GM18951 (cell line): Measurements from ENCODE around the gene AGAP9.
"Not testable (repeated sequence)": the region's sequence is repeated elsewhere in the genome, so short reads cannot be mapped to it uniquely, and the experiment has no call there.

Experiments used
- POLR2A ChIP-seq: IDR thresholded peaks from 4 replicates; pipeline ENCODE4 v1.6.1; 2011; ENCODE audit warnings: mild to moderate bottlenecking; ENCODE audit not compliant: insufficient read length, insufficient read depth; ENCODE audit errors: extremely low read depth
- in situ Hi-C: fragments of 300-500 bp; cut with MboI; formaldehyde crosslinking; loops from one replicate; pipeline ENCODE4 v1.12.0; 2022; ENCODE audit warnings: low sequenced_read_pairs, mixed read lengths, inconsistent platforms; ENCODE audit not compliant: unreplicated experiment

The AGAP9 gene

GRCh38 chr10:47461261-47461687 lies 62.2 kb downstream of the AGAP9 start:
- in situ Hi-C loops = loop anchor here (10.0 kb wide), 1 partner anchor 1066 kb away; no protein-coding TSS in a partner anchor

GRCh38 chr10:47458466-47459154 lies 64.8 kb downstream of the AGAP9 start:
- in situ Hi-C loops = no loop called here
- TF ChIP-seq POLR2A = no peak

GRCh38 chr10:47457826-47458225 lies 65.6 kb downstream of the AGAP9 start:
- TF ChIP-seq POLR2A = no peak
- in situ Hi-C loops = no loop called here

GRCh38 chr10:47457528-47457820 lies 66.0 kb downstream of the AGAP9 start:
- in situ Hi-C loops = no loop called here
- TF ChIP-seq POLR2A = no peak

GRCh38 chr10:47456794-47457527 lies 66.5 kb downstream of the AGAP9 start:
- in situ Hi-C loops = no loop called here
- no peak for TF ChIP-seq POLR2A

- TF ChIP-seq POLR2A = no peak
- in situ Hi-C loops = no loop called here
Measured at GRCh38 chr10:47456079-47456785, 67.2 kb downstream of the AGAP9 start.

GRCh38 chr10:47455350-47456078 lies 67.9 kb downstream of the AGAP9 start:
- in situ Hi-C loops = not testable (repeated sequence)

- in situ Hi-C loops = no loop called here
- no peak for TF ChIP-seq POLR2A
Measured at GRCh38 chr10:47454780-47455058, 68.7 kb downstream of the AGAP9 start.

- in situ Hi-C loops = no loop called here
- TF ChIP-seq POLR2A = no peak
Measured at GRCh38 chr10:47454008-47454779, 69.2 kb downstream of the AGAP9 start.

- in situ Hi-C loops = no loop called here
- no peak for TF ChIP-seq POLR2A
Measured at GRCh38 chr10:47453141-47454007, 70.1 kb downstream of the AGAP9 start.

GRCh38 chr10:47452495-47453140 lies 70.8 kb downstream of the AGAP9 start:
- in situ Hi-C loops = no loop called here
- TF ChIP-seq POLR2A = no peak
